Measurements from ENCODE around the gene TBC1D22A. TPM values are rescaled to one million over a fixed set of nuclear protein-coding genes. Genes with fewer than 3 reads are reported as not detected.
"Not testable (repeated sequence)": the region's sequence is repeated elsewhere in the genome, so short reads cannot be mapped to it uniquely, and the experiment has no call there.

The TBC1D22A gene
- total RNA-seq, 6 donors from 2014 or later = 27.1 to 48.2 (median 35.3) TPM

DNA sequence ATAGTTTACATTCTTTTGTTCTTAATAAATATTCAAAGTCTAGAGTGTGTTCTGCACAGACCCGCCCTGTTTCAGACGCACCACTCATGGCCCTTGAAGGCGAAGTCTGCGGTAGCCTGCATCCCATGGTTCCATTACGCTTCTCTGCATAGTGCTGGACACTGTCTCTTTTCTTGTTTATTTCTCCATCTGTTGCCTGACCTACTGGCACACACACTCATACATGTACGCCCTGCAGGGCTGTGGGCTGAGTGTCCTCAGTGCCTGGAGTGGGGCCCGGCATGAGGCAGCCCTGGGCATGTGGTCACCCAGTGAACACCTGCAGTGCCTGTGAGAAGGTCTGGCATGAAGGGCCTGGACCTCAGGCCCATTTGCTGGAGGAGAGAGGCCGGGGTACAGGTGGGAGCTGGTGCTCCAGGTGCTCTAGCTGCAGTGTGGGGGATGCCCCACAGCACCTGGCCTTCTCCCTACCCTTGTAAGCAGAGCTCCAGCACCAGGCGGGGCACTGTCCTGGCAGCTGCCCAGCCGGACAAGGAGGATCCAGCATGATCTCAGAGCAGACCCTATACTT lies 404.1 kb downstream of the TBC1D22A start:
- peaks cover 0 to 14% (median 0%) of the 10 kb centered on the region in 4 donors for H3K36me3 ChIP-seq
- WGBS, 2 donors = 91 to 98% methylated on average over 10 of the region's 10 CpGs
- H3K4me3 ChIP-seq = no peak overlapping the region
- H3K4me1 ChIP-seq = peaks cover 0 to 11% (median 0%) of the 10 kb centered on the region in 4 donors
- no peaks in the 10 kb centered on the region for H3K27me3 ChIP-seq
- DNase-seq = peak; percentile 18 to 49
- TF ChIP-seq EP300 (IDR thresholded peaks at IDR 0.05) (no peak), POLR2AphosphoS5 (IDR thresholded peaks at IDR 0.05) (no peak), POLR2A (IDR thresholded peaks at IDR 0.05) (no peak)
- TF ChIP-seq, protein P1, sequence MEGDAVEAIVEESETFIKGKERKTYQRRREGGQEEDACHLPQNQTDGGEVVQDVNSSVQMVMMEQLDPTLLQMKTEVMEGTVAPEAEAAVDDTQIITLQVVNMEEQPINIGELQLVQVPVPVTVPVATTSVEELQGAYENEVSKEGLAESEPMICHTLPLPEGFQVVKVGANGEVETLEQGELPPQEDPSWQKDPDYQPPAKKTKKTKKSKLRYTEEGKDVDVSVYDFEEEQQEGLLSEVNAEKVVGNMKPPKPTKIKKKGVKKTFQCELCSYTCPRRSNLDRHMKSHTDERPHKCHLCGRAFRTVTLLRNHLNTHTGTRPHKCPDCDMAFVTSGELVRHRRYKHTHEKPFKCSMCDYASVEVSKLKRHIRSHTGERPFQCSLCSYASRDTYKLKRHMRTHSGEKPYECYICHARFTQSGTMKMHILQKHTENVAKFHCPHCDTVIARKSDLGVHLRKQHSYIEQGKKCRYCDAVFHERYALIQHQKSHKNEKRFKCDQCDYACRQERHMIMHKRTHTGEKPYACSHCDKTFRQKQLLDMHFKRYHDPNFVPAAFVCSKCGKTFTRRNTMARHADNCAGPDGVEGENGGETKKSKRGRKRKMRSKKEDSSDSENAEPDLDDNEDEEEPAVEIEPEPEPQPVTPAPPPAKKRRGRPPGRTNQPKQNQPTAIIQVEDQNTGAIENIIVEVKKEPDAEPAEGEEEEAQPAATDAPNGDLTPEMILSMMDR (IDR thresholded peaks at IDR 0.05) = no peak
- no peak for ATAC-seq (ENCODE audit: low FRiP score in 2 of 2)
- H3K27ac ChIP-seq = no peak overlapping the region
- no peaks in the 10 kb centered on the region for H3K9me3 ChIP-seq

DNA sequence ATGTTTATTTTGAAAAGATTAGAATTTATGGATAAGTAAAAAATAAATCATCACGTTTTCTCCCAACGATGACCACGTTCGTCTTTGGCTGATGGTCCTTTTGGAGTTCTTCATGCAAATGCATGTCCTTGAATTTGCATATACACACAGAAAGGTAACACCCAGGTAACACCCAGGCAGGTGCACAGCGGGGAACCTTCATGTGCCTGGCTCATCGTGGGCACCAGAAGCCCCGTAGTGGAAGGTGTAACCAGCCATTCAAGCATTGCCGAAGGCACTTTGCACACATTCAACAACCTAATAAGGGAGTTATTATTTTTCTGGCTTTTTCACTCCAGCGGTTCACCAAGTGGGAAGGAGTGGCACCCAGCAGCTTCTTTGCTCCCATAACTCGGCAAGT lies 404.6 kb downstream of the TBC1D22A start:
- Histone ChIP-seq H3K27ac (no peak overlapping the region), H3K4me1 (peaks cover 0 to 11% (median 0%) of the 10 kb centered on the region in 4 donors), H3K4me3 (no peak overlapping the region), H3K9me3 (no peaks in the 10 kb centered on the region), H3K27me3 (no peaks in the 10 kb centered on the region), H3K36me3 (peaks cover 0 to 14% (median 0%) of the 10 kb centered on the region in 4 donors)
- 97% methylated on average over 9 to 10 of the region's 10 CpGs for WGBS, 2 donors
- ATAC-seq (ENCODE audit: low FRiP score in 2 of 2) (no peak), DNase-seq (peak in 1 of 2 donors; percentile 15)
- TF ChIP-seq POLR2AphosphoS5 (IDR thresholded peaks at IDR 0.05) = no peak
- TF ChIP-seq POLR2A (IDR thresholded peaks at IDR 0.05) = no peak
- no peak for TF ChIP-seq EP300 (IDR thresholded peaks at IDR 0.05)
- TF ChIP-seq, protein P1 (IDR thresholded peaks at IDR 0.05) = no peak

DNA sequence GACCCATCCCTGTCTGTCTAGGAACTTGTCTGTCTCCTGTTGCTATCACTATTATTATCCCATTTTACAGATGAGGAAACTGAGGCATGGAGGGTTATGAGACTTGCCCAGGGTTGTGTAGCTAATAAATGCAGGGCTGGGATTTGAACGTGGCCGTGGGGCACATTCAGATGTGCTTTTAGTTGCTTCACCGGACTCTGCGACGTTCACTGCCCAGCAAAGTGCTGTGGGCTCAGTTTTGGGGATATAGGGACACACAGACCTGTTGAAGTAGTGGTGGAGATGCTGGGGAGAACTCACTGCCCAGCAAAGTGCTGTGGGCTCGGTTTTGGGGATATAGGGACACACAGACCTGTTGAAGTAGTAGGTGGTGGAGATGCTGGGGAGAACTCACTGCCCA lies 405.5 kb downstream of the TBC1D22A start:
- DNase-seq; ATAC-seq (ENCODE audit: low FRiP score in 2 of 2); H3K27me3 ChIP-seq; H3K4me3 ChIP-seq; H3K27ac ChIP-seq; H3K9me3 ChIP-seq: not testable (repeated sequence)
- 95 to 96% methylated on average over 6 of the region's 6 CpGs for WGBS, 2 donors
- Histone ChIP-seq H3K36me3 (peaks cover 0 to 14% (median 0%) of the 10 kb centered on the region in 4 donors), H3K4me1 (peaks cover 0 to 11% (median 0%) of the 10 kb centered on the region in 4 donors)

DNA sequence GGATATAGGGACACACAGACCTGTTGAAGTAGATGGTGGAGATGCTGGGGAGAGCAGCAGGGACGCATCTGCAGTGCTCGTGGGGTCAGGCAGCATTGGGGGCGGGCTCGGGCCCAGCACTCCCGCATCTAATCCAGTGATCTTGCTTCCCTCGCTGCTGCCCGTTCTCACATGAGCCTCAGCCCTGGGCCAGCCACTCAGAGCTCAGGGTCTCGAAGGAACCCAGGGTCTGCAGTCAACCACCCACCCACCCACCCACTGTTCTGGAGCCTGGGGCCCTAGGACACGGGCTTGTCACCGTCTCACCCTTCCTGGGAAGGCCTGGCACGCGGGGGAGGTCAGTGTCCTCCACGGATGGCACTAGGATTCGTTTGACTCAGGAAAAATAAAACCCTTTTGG lies 406.0 kb downstream of the TBC1D22A start:
- DNase-seq = peak; percentile 15 to 50

DNA sequence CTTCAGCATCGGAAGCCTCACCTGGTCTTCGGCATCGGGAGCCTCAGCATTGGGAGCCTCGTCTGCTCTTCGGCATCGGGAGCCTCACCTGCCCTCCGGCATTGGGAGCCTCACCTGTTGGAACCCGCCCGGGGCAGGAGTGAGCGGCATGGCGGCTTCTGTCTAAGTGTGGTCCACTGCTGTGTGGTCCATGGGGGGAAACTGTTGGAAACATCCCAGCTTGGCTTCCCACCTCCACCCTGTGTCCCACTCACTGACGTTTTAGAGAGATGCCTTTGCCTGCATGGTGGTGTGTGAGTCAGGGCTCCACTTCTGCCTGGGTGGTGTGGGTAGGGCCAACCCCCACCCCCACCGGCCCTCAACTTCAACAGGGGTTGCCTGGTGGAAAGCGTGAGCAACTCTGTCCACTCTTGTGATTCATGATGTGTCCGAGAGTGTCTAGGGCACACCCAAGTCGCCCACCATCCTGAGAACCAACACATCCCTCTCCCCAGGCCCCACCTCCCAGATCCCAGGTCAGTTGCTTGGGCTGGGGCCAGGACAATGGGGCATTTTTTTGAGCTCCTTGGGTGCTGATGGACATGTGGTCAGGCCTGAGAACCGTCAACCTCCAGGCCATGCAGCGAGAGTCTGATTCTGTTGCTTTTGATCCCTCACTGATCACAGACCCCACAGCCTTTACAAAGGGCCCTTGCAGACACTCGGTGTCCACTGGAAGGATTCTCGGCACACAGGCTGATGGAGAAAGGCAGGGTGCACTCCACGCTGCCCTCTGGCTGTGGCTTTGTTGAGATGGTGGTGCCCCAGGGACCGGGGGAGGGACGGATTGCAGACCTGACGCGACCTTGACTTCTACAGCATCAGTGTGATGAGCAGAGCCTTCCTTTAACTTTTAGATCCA lies 406.7 kb downstream of the TBC1D22A start:
- no peaks in the 10 kb centered on the region for H3K27me3 ChIP-seq
- peaks cover 0 to 20% (median 2%) of the 10 kb centered on the region in 4 donors for H3K36me3 ChIP-seq
- peaks cover 0 to 6% (median 0%) of the 10 kb centered on the region in 4 donors for H3K4me1 ChIP-seq
- H3K4me3 ChIP-seq = no peak overlapping the region
- ATAC-seq (ENCODE audit: low FRiP score in 2 of 2) = no peak
- 86 to 91% methylated on average over 6 to 25 of the region's 25 CpGs for WGBS, 2 donors
- H3K27ac ChIP-seq = no peak overlapping the region
- peak; percentile 21 to 58 for DNase-seq
- no peak for TF ChIP-seq POLR2AphosphoS5 (IDR thresholded peaks at IDR 0.05)
- TF ChIP-seq, protein P1 (IDR thresholded peaks at IDR 0.05) = peak in 2 of 6 experiments; percentile 14 to 22
- no peaks in the 10 kb centered on the region for H3K9me3 ChIP-seq

More for the DNA sequence above, 406.0 kb downstream of the TBC1D22A start:
- Histone ChIP-seq H3K36me3 (peaks cover 0 to 14% (median 0%) of the 10 kb centered on the region in 4 donors), H3K27ac (no peak overlapping the region), H3K27me3 (no peaks in the 10 kb centered on the region), H3K9me3 (no peaks in the 10 kb centered on the region), H3K4me1 (peaks cover 0 to 10% (median 0%) of the 10 kb centered on the region in 4 donors), H3K4me3 (no peak overlapping the region)
- no peak for ATAC-seq (ENCODE audit: low FRiP score in 2 of 2)
- WGBS, 2 donors = 93 to 97% methylated on average over 7 to 14 of the region's 14 CpGs
- TF ChIP-seq POLR2A (IDR thresholded peaks at IDR 0.05) (no peak), EP300 (IDR thresholded peaks at IDR 0.05) (no peak), POLR2AphosphoS5 (IDR thresholded peaks at IDR 0.05) (no peak)
- TF ChIP-seq, protein P1 (IDR thresholded peaks at IDR 0.05) = no peak

Measured in upper lobe of left lung (tissue), 6 donors.